ENCODE measurements around the gene LRRC47. TPM values are rescaled to one million over a fixed set of nuclear protein-coding genes. Genes with fewer than 3 reads are reported as not detected.

Gene LRRC47
- total and polyA plus RNA-seq, 2 of the 13 experiments (the other 11 are each of a cell fraction or from before 2014, with no cell fraction given) = 18.3 to 52.5 TPM

GRCh38 chr1:3807769-3808168 is 11.5 kb upstream of the LRRC47 start:
- in situ Hi-C loops (cut with HindIII; ENCODE audit: extremely low pct_ligation_motif_present, low pct_unique_long_range_greater_than_20kb) = no loop called here
- Histone ChIP-seq H4K20me1 (ENCODE audit: insufficient read depth, low read length) (no peaks in the 10 kb centered on the region), H3K79me2 (ENCODE audit: insufficient read depth, low read length) (no peaks in the 10 kb centered on the region), H3K27ac (ENCODE audit: extremely low read length, insufficient read depth, low read length) (no peak overlapping the region), H3K4me3 (replicated peaks in 1 of 3; ENCODE audit: insufficient read depth in 1 of 3, low read depth in 2 of 3, low read length in 3 of 3) (no peak overlapping the region), H3K9me3 (ENCODE audit: low read length) (no peaks in the 10 kb centered on the region), H3K4me2 (ENCODE audit: low read depth, low read length) (no peak overlapping the region), H3K27me3 (ENCODE audit: control insufficient read depth in 1 of 2, insufficient read depth in 2 of 2, low read length in 2 of 2) (peaks cover 0 to 17% of the 10 kb centered on the region in 2 experiments; a peak in 2 of 5 replicates), H3K9ac (ENCODE audit: insufficient read depth, low read depth, low read length) (no peak overlapping the region), H3K36me3 (replicated peaks in 1 of 2; ENCODE audit: control insufficient read depth in 1 of 2, insufficient read depth in 2 of 2, low read length in 2 of 2) (no peaks in the 10 kb centered on the region), H2AFZ (ENCODE audit: low read length) (no peak overlapping the region), H3K4me1 (ENCODE audit: insufficient read depth, low read length) (peaks cover 38% of the 10 kb centered on the region)
- FAIRE-seq (no peak), ATAC-seq (no peak), DNase-seq (ENCODE audit: low spot score) (no peak)
- intact Hi-C loops (cut with micrococcal nuclease; ENCODE audit: unreplicated experiment) = no loop called here
- TF ChIP-seq ETS1 (CRISPR knock-in tag; IDR thresholded peaks at IDR 0.05) (no peak), ATF4 (CRISPR knock-in tag; IDR thresholded peaks at IDR 0.05) (no peak), ZNF331 (CRISPR knock-in tag; IDR thresholded peaks at IDR 0.05) (no peak), ZSCAN5A (CRISPR knock-in tag; IDR thresholded peaks at IDR 0.05; ENCODE audit: borderline replicate concordance) (no peak), ATF7-NPFF (CRISPR knock-in tag; IDR thresholded peaks at IDR 0.05; ENCODE audit: low read depth) (no peak), ZNF282 (IDR thresholded peaks at IDR 0.05; ENCODE audit: partially characterized antibody) (no peak), ZNF160 (CRISPR knock-in tag; IDR thresholded peaks at IDR 0.05) (no peak), ZBTB34 (CRISPR knock-in tag; IDR thresholded peaks at IDR 0.05) (no peak), ZMAT3 (CRISPR knock-in tag; conservative IDR thresholded peaks at IDR 0.05) (no peak), IRX3 (CRISPR knock-in tag; IDR thresholded peaks at IDR 0.05; ENCODE audit: borderline replicate concordance, low read depth) (no peak), ZNF615 (CRISPR knock-in tag; IDR thresholded peaks at IDR 0.05; ENCODE audit: borderline replicate concordance) (no peak), ZFP82 (CRISPR knock-in tag; IDR thresholded peaks at IDR 0.05; ENCODE audit: borderline replicate concordance) (no peak), ZNF784 (CRISPR knock-in tag; IDR thresholded peaks at IDR 0.05; ENCODE audit: borderline replicate concordance) (no peak), RARG (CRISPR knock-in tag; IDR thresholded peaks at IDR 0.05; ENCODE audit: low read depth) (no peak), MAFF (IDR thresholded peaks at IDR 0.05; ENCODE audit: low read depth, low read length) (no peak), MYPOP (CRISPR knock-in tag; IDR thresholded peaks at IDR 0.05) (no peak)
- 49% methylated on average over 4 of the region's 5 CpGs for WGBS (ENCODE audit: low lambda C conversion rate)
- no TSS peak for BruUV-seq (replicated peaks)
- ChIA-PET POLR2A (no interaction called here), CTCF (ENCODE audit: low intra/inter-chr PET ratio, low total read pairs) (no interaction called here)
